Neural progenitor cell (in vitro differentiated cells): ENCODE measurements around the gene BABAM1. TPM values are rescaled to one million over a fixed set of nuclear protein-coding genes. Genes with fewer than 3 reads are reported as not detected.

ENCODE experiments used
- DNase-seq: peaks from one replicate; pipeline ENCODE4 v3.0.0-alpha.2; 2016; ENCODE audit warnings: low spot score
- H2AFZ ChIP-seq: fragments of 200-600 bp; sonication (generic); replicated peaks from 2 replicates; pipeline ENCODE4 v1.6.1; 2016; ENCODE audit warnings: antibody characterized with exemption
- H3F3A ChIP-seq: fragments of 200-600 bp; sonication (generic); 2 replicates; pipeline ENCODE4 v1.6.1; 2016; ENCODE audit warnings: antibody characterized with exemption, low read depth
- H3K27ac ChIP-seq: fragments of 200-600 bp; sonication (generic); 2 replicates; pipeline ENCODE4 v1.5.1; 2016; ENCODE audit warnings: mild to moderate bottlenecking
- H3K27me3 ChIP-seq: fragments of 200-600 bp; sonication (generic); 2 replicates; pipeline ENCODE4 v1.6.1; 2016; ENCODE audit warnings: mild to moderate bottlenecking, moderate library complexity
- H3K36me3 ChIP-seq: fragments of 200-600 bp; sonication (generic); 2 replicates; pipeline ENCODE4 v1.5.1; 2016
- H3K4me1 ChIP-seq: fragments of 200-600 bp; sonication (generic); 2 replicates; pipeline ENCODE4 v1.6.1; 2016; ENCODE audit warnings: mixed run types
- H3K4me2 ChIP-seq: fragments of 200-600 bp; sonication (generic); 2 replicates; pipeline ENCODE4 v1.6.1; 2016
- H3K4me3 ChIP-seq: fragments of 200-600 bp; sonication (generic); 2 replicates; pipeline ENCODE4 v1.5.1; 2016
- H3K79me2 ChIP-seq: fragments of 200-600 bp; sonication (generic); 2 replicates; pipeline ENCODE4 v1.6.1; 2016; ENCODE audit warnings: low read depth
- H3K9ac ChIP-seq: fragments of 200-600 bp; sonication (generic); 2 replicates; pipeline ENCODE4 v1.6.1; 2016
- H3K9me3 ChIP-seq: fragments of 200-600 bp; sonication (generic); 2 replicates; pipeline ENCODE4 v1.5.1; 2016; ENCODE audit warnings: low read depth
- H4K20me1 ChIP-seq: fragments of 200-600 bp; sonication (generic); 2 replicates; pipeline ENCODE4 v1.6.1; 2016; ENCODE audit warnings: low read depth
- H3K27ac Mint-ChIP-seq: 3 replicates; pipeline ENCODE4 v1.8.0; 2021; ENCODE audit warnings: mixed read lengths
- H3K27me3 Mint-ChIP-seq: 2 replicates; pipeline ENCODE4 v1.8.0; 2022; ENCODE audit warnings: low read depth, mild to moderate bottlenecking, inconsistent platforms, moderate library complexity, mixed read lengths; ENCODE audit not compliant: insufficient read depth
- H3K36me3 Mint-ChIP-seq: 3 replicates; pipeline ENCODE4 v1.8.0; 2021; ENCODE audit warnings: mixed read lengths
- H3K4me1 Mint-ChIP-seq: 3 replicates; pipeline ENCODE4 v1.8.0; 2021; ENCODE audit warnings: mixed read lengths
- H3K4me3 Mint-ChIP-seq: 3 replicates; pipeline ENCODE4 v1.8.0; 2021; ENCODE audit warnings: mild to moderate bottlenecking, moderate library complexity, mixed read lengths
- H3K9me3 Mint-ChIP-seq: 3 replicates; pipeline ENCODE4 v1.8.0; 2020; ENCODE audit warnings: mixed read lengths
- EZH2 ChIP-seq: fragments of 200-600 bp; sonication (generic); IDR thresholded peaks from 2 replicates; pipeline ENCODE4 v1.6.1; 2017; ENCODE audit warnings: antibody characterized with exemption, mild to moderate bottlenecking, moderate library complexity
- EZH2phosphoT487 ChIP-seq: fragments of 200-600 bp; sonication (generic); IDR thresholded peaks from 2 replicates; pipeline ENCODE4 v1.6.1; 2017; ENCODE audit warnings: antibody characterized with exemption
- total RNA-seq: library from RNA; depleted of rRNA; stranded (reverse); fragments of >200 nt; gene quantifications from 2 replicates; pipeline ENCODE4 v1.2.3, GENCODE V29; 2015; ENCODE audit warnings: low replicate concordance
- TF ChIP-seq, protein P1 (sequence below): fragments of 200-600 bp; sonication (generic); IDR thresholded peaks from 2 replicates; pipeline ENCODE4 v1.5.1; 2017; ENCODE audit warnings: antibody characterized with exemption, mild to moderate bottlenecking

BABAM1 gene
- total RNA-seq, 1 donor from 2014 or later, result 89.8 TPM

- DNase-seq, result no peak
- Mint-ChIP-seq H3K4me3 (no peak overlapping the region), H3K36me3 (peaks cover 22% of the 10 kb centered on the region), H3K9me3 (peaks cover 4% of the 10 kb centered on the region), H3K4me1 (peaks cover 3% of the 10 kb centered on the region), H3K27ac (no peak overlapping the region), H3K27me3 (peaks cover 5% of the 10 kb centered on the region)
- no peaks in the 10 kb centered on the region for H3K79me2 ChIP-seq
- no peak overlapping the region for H3K4me3 ChIP-seq
- H3K27me3 ChIP-seq, result no peaks in the 10 kb centered on the region
- no peak overlapping the region for H3K4me2 ChIP-seq
- no peak overlapping the region for H3K9ac ChIP-seq
- H3F3A ChIP-seq, result peaks cover 29% of the 10 kb centered on the region
- no peak overlapping the region for H2AFZ ChIP-seq
- TF ChIP-seq, protein P1, sequence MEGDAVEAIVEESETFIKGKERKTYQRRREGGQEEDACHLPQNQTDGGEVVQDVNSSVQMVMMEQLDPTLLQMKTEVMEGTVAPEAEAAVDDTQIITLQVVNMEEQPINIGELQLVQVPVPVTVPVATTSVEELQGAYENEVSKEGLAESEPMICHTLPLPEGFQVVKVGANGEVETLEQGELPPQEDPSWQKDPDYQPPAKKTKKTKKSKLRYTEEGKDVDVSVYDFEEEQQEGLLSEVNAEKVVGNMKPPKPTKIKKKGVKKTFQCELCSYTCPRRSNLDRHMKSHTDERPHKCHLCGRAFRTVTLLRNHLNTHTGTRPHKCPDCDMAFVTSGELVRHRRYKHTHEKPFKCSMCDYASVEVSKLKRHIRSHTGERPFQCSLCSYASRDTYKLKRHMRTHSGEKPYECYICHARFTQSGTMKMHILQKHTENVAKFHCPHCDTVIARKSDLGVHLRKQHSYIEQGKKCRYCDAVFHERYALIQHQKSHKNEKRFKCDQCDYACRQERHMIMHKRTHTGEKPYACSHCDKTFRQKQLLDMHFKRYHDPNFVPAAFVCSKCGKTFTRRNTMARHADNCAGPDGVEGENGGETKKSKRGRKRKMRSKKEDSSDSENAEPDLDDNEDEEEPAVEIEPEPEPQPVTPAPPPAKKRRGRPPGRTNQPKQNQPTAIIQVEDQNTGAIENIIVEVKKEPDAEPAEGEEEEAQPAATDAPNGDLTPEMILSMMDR, result no peak
- TF ChIP-seq EZH2 (no peak), EZH2phosphoT487 (no peak)
- no peaks in the 10 kb centered on the region for H4K20me1 ChIP-seq
- H3K4me1 ChIP-seq, result peaks cover 3% of the 10 kb centered on the region
- H3K36me3 ChIP-seq, result no peaks in the 10 kb centered on the region
- H3K9me3 ChIP-seq, result no peaks in the 10 kb centered on the region
- no peak overlapping the region for H3K27ac ChIP-seq
Measured at GRCh38 chr19:17296273-17296672, 29.0 kb downstream of the BABAM1 start.

DNA sequence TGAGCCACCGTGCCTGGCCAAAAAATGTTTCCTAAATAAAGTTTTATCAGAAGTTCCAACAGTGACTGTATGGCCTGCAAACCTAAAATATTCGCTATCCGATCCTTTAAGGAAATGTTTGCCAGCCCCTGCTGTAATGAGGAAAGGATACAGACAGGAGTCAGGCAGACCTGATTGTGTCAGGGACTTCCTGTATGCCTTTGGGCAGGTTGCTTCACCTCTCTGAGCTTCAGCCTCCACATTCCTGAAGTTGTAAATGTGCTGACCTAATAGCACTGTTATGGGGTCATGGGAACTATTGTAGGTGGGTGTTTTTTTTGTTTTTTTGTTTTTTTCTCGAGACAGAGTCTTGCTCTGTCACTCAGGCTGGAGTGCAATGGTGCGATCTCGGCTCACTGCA is 29.7 kb downstream of the BABAM1 start:
- H3K27ac Mint-ChIP-seq, result no peak overlapping the region
- Histone ChIP-seq H3K9me3 (no peaks in the 10 kb centered on the region), H4K20me1 (no peaks in the 10 kb centered on the region), H3K27me3 (no peaks in the 10 kb centered on the region), H2AFZ (no peak overlapping the region), H3K27ac (no peak overlapping the region), H3K4me1 (peaks cover 2% of the 10 kb centered on the region), H3K4me3 (no peak overlapping the region), H3K9ac (no peak overlapping the region), H3K4me2 (no peak overlapping the region), H3F3A (peaks cover 22% of the 10 kb centered on the region), H3K36me3 (no peaks in the 10 kb centered on the region), H3K79me2 (no peaks in the 10 kb centered on the region)
- peaks cover 2% of the 10 kb centered on the region for H3K27me3 Mint-ChIP-seq
- H3K4me1 Mint-ChIP-seq, result peaks cover 4% of the 10 kb centered on the region
- H3K9me3 Mint-ChIP-seq, result peaks cover 4% of the 10 kb centered on the region
- peaks cover 23% of the 10 kb centered on the region for H3K36me3 Mint-ChIP-seq
- peak overlapping the region; percentile 41 for H3K4me3 Mint-ChIP-seq
- TF ChIP-seq, protein P1, result no peak
- TF ChIP-seq EZH2 (no peak), EZH2phosphoT487 (no peak)
- no peak for DNase-seq

- DNase-seq, result no peak
- Histone ChIP-seq H3K4me3 (no peak overlapping the region), H2AFZ (no peak overlapping the region), H3K27ac (no peak overlapping the region), H3K4me2 (no peak overlapping the region), H3K79me2 (no peaks in the 10 kb centered on the region), H3K9ac (no peak overlapping the region), H3K27me3 (no peaks in the 10 kb centered on the region), H4K20me1 (no peaks in the 10 kb centered on the region), H3F3A (peaks cover 22% of the 10 kb centered on the region), H3K4me1 (peaks cover 6% of the 10 kb centered on the region), H3K36me3 (no peaks in the 10 kb centered on the region), H3K9me3 (no peaks in the 10 kb centered on the region)
- Mint-ChIP-seq H3K9me3 (peaks cover 4% of the 10 kb centered on the region), H3K4me3 (no peak overlapping the region), H3K27ac (no peak overlapping the region), H3K36me3 (peaks cover 18% of the 10 kb centered on the region), H3K27me3 (peaks cover 5% of the 10 kb centered on the region), H3K4me1 (peaks cover 23% of the 10 kb centered on the region)
- TF ChIP-seq, protein P1, result no peak
- no peak for TF ChIP-seq EZH2
- no peak for TF ChIP-seq EZH2phosphoT487
Measured at GRCh38 chr19:17300992-17301619, 33.9 kb downstream of the BABAM1 start.
